ENCODE measurements around the gene PEX10.

Gene PEX10

GRCh38 chr1:2405588-2406295 is 6.6 kb downstream of the PEX10 start:
- no peak for DNase-seq (ENCODE audit: low read depth in 3 of 3, low spot score in 1 of 3)

GRCh38 chr1:2404890-2405511 is 7.4 kb downstream of the PEX10 start:
- DNase-seq (ENCODE audit: low read depth in 3 of 3, low spot score in 1 of 3): no peak

DNA sequence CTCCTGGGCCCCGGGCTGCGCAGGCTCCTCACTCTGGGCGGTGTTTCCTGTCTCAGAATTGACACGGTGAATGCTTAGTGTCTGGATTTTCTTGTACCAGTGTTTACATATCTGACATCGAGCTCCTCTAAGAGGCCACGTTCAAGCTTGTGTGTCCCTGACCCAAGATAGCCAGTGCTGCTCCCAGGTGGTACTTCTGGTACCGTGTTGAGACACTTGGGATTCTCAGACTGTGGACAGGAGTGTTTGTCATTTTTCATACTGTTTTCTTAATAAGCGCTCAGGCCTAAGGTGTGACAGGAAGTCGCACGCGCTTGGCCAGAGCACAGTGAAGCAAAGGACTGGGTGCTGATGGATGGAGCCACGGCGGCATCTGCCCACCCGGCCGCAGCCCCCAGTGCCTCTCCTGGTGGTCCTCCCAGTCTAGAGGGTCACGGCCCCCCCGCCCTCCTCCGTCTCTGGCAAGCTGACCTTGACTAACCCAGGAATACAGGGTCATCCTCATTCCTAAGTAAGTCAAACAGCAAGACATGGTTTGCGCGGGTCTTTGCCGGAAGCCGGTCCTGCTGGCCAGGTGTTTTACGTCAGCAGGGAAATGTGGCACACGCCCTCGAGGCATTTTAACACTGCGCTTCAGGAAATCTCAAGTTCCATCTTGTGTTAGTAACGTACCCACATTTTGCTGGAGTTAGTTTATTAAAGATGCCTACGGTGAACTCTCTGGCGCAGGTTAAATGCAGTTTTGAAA is 8.0 kb downstream of the PEX10 start:
- DNase-seq (ENCODE audit: low read depth in 3 of 3, low spot score in 1 of 3): no peak

DNA sequence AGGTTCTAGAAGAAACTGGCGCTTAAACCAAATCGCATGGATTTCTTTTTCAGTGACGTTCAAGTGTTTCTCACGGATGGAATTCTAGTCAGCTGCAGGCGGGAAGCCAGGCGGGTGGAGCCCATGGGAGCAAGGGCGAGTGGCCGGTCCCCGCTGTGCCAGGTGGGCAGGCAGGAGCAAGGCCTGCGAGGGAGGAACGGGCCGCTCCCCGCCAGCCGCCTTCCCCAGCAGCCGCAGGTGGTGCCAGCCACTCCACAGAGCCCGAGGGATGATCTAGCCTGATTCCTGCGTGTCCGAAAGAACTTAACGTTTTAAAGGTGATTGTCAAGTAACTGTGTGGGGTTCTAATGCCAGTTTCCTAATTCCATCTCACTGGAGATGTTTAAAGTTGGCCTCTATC is 9.1 kb downstream of the PEX10 start:
- DNase-seq (ENCODE audit: low read depth in 3 of 3, low spot score in 1 of 3): no peak

DNA sequence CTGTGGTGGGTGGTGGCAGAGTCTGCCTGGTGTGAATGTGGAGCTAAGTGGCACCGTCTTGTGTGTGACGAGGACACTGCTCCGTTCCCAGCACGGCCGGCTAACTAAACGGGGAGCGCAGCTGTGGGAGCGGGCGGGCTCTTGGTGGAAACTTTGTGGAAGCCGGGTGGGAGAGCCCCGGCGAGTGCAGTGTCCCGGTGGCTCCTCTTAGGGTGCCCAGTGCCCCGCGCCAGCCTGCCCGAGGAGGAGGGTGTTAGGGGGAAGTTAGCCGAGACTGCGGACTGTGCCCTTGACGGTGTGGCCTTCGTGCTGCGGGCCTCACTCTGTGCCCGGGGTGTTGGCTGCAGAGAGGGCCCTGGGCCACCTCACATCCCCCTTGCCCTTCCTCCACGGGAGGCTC is 9.9 kb downstream of the PEX10 start:
- DNase-seq (ENCODE audit: low read depth in 3 of 3, low spot score in 1 of 3): no peak

DNA sequence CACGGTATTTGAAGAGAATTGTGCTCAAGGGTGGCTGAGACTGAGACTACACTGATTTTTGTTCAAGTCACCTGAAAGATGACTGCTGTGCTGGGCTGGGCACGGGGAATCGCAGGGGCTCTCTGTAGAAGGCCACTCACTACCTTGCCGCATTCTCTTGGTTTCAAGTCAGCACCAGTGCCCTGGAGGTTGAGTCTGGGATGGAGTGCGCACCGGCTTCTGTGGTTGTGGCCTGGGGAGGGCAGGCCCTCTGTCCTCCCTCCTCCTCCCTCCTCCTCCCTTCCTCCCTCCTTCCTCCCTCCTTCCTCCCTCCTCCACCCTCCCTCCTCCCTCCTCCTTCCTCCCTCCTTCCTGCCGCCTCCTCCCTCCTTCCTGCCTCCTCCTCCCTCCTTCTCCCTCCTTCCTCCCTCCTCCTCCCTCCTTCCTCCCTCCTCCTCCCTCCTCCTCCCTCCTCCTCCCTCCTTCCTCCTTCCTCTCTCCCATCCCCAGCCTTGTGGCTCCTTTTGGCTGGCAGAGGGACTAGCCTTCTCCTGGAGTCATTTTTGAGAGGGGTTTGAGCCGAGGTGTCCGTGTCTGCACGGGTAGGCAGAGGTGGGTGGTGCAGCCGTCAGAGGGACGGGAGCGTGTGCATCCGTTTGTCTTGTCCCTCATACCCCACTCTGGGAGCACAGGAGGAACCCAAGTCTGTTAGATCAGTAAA is 11.3 kb downstream of the PEX10 start:
- DNase-seq (ENCODE audit: low read depth in 3 of 3, low spot score in 1 of 3): no peak

DNA sequence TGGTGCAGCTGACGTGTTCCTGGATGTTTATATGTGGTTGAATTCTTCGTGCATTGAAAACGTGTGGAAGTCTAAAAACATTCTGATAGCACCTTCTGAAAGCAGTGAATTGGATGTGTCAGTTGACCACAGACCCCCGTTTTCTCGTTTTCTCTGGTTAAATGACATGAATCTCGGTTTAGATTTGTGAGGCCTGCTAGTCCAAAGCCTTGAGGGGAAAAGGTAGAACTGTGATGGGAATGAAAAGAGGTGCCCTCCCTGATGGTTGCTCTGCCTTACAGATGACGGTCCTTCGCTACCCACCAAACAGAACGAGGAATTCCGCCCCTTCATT is 11.8 kb downstream of the PEX10 start:
- no peak for DNase-seq (ENCODE audit: low read depth in 3 of 3, low spot score in 1 of 3)

- no peak for DNase-seq (ENCODE audit: low read depth in 3 of 3, low spot score in 1 of 3)
Measured at GRCh38 chr1:2399890-2400575, 12.3 kb downstream of the PEX10 start.

GRCh38 chr1:2398871-2399270 is 13.5 kb downstream of the PEX10 start:
- DNase-seq (ENCODE audit: low read depth in 3 of 3, low spot score in 1 of 3): no peak

DNA sequence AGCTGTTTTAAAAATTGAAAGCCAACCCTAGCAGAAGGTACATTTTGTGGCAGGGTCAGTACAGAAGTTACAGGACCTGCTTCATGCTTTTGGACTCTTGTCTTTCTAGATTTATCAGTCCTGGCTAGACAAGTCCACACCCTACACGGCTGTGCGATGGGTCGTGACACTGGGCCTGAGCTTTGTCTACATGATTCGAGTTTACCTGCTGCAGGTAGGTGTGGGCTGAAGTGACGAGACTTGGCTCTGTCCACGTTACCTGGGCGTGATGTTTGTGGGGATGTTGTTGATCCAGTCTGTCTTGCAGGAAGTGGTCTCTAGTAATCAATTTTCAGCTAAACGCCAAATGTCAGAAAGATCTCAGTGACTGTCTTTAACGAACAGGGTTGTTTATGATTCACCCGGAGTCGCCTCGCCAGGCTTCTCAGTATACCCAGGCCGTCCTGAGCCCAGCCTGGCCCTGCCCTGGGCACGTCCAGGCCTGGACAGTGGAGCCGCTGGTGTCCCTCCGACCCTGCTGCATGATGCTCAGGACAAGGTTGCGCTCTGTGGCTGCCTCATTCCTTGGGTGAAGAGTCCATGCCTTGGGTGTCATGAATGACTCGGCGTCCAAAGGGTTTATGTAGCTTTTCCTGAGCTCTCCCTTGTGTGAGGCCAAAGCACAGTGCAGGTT is 15.2 kb downstream of the PEX10 start:
- DNase-seq (ENCODE audit: low read depth in 3 of 3, low spot score in 1 of 3): no peak

- no peak for DNase-seq (ENCODE audit: low read depth in 3 of 3, low spot score in 1 of 3)
Measured at GRCh38 chr1:2396476-2396875, 15.9 kb downstream of the PEX10 start.

DNA sequence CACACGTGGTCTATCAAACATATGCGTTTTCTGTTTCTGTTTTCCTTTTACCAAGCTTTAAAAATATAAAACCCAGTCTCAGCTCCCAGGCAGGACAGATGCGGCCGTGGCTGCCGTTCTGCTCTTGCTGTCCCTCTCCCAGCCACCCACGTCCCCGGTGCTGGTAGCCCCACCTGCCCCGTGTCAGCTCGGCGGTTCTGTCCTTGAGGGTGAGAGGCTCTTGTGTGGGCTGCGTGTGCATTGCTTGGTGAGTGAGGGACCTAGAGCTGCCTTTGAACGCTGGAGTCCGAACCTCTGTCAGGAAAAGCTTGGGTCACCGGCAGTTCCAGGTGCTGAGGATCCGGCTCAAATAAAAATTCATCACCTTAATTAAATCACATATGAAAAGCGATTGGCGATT is 16.3 kb downstream of the PEX10 start:
- DNase-seq (ENCODE audit: low read depth in 3 of 3, low spot score in 1 of 3): no peak

- DNase-seq (ENCODE audit: low read depth in 3 of 3, low spot score in 1 of 3): no peak
Measured at GRCh38 chr1:2395245-2395644, 17.1 kb downstream of the PEX10 start.

GRCh38 chr1:2394761-2395160 is 17.6 kb downstream of the PEX10 start:
- no peak for DNase-seq (ENCODE audit: low read depth in 3 of 3, low spot score in 1 of 3)

DNA sequence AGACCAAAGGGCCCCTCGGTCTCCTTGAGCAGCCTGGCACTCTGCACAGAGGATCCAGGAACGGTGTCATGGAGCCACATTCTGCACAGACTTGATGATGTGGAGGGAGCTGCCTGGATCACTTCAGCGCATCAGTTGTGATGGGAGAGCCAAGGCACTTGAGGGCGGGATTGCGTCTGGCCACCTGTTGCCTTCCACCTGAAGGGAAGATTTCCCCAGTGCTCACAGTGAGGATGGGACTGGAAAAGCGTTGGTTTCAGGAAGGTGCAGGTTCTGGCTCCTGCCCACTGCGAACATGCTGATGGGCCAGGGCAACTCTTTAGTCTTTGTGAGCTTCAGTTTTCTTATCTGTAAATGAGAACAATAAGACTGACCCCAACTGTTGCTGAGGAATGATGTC is 18.1 kb downstream of the PEX10 start:
- DNase-seq (ENCODE audit: low read depth in 3 of 3, low spot score in 1 of 3): no peak

DNA sequence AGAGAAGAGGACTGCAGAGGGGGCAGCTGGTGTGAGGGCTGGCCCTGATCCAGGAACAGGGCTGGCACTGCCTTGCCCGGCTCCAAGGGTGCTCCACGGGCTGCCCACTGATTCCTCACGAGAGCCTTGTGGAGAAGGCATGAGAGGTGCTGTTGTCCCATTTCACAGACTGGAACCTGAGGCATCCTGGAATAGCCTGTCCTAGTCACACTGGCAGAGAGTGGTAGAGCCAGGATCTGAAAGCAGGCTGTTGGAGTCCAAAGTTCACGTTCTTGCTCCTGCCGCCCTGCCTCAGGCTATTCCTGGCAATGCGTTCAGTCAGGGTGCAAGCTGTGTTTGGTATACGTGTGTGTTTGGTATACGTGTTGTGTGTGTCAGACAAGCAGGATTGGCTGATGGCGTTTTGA is 18.9 kb downstream of the PEX10 start:
- no peak for DNase-seq (ENCODE audit: low read depth in 3 of 3, low spot score in 1 of 3)

DNA sequence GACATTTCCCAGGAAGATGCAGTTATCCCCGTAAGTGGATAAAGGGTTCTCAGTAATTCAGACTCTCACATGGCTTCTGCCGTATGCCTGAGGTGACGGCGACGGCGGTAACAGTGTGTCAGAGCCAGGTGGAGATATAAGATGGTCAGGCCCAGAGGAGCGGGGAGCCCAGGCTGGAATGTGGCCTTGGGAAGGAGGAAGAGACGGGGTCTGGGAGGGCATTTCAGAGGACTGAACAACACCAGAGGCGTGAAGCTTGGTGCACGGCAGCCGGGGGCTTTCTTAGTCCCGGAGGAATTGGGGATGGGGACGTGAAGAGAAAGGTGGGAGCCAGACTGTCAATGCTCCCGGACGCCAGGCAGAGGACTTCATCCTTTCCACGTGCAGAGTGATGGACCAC is 19.7 kb downstream of the PEX10 start:
- no peak for DNase-seq (ENCODE audit: low read depth in 3 of 3, low spot score in 1 of 3)

DNA sequence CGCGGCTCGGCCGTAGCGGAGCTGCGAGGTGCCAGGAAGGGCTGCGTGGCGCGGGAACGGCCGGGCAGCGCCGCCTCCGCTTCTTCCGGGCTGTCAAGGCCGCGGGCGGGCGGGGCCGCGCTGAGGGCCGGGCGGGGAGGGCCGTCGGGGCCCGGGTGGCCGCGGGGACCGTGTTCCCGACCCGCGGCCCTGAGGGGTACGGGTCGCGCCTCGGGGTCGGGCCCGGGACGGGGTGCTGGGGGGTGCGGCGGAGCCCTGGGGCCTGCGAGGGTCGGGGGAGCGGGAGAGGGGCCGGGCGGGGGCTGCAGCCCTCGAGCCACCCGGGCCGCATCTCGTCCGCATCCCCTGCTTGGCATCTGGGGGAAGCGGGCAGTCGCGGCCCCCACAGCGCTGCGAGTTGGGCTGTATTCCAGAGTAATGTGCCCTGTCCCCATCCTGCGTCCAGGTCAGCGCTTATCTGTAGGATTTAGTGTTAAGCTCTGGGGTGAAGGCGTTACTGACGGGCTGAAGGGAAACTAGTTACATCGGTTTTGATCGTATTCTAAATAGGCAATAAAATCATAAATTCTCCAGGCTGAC is 20.3 kb downstream of the PEX10 start:
- no peak for DNase-seq (ENCODE audit: low read depth in 3 of 3, low spot score in 1 of 3)

DNA sequence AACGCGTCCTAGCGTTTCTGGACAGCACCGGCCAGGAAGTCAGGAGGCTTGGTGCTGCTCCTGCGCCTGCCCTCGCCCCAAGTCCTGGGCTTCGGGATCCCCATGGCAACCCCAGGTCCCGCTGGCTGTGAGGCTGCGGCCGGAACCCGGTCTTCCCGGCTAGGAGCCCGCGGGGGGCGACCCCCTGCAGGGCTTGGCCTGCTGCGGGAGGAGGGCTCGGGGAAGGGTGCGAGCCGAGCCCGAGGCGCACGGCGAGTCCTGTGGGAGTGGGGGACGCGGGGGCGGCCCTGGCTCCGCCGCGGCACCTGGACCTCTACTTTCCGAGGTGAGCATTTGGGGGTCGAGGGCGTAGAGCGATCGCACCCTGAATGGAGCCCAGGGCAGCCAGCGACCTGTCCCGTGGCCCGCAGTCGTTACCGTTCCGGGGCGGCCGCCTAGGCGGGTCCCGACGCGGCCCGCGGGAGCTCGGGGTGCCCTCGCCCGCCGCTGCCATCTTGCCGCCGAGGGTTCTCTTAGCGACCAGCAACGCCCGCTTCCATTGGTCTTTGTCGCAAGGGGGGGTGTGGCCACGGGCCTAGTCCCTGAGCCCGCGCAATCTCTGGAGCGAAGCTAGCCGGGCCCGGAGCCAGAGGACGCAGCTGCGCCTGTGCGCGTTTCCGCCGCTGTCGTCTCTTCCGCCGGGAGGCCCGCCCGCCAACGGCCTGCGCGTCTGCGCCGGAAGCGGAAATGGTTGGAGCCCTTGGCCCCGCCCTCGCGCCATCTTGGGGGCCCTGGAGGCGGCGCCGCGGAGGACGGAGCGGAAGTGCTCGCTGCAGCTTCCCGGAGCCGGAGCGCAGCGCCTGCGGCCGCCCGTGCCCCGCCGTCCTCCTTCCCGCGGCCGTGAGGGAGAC is 21.1 kb downstream of the PEX10 start, which contains the start of the genes MORN1 and RER1:
TSS of gene MORN1 (minus strand) at position 514 of the 890 bp plus-strand sequence. CDS start at position 493, 21 bp downstream.
TSS of gene RER1 (plus strand) at position 801 of the 890 bp plus-strand sequence. CDS start 3,950 bp downstream, outside the sequence.
- peak; percentile 95 to 98 (median 96) for DNase-seq (ENCODE audit: low read depth in 3 of 3, low spot score in 1 of 3)

Measured in stimulated activated CD4-positive, alpha-beta T cell treated with anti-CD3 and anti-CD28 coated beads, TNF-alpha, amount 100 ng/mL, for 1 hour (primary cell).